Adrenal gland (tissue), 12 donors: ENCODE measurements around the gene HERC5. TPM values are rescaled to one million over a fixed set of nuclear protein-coding genes. Genes with fewer than 3 reads are reported as not detected.

Experiments
- DNase-seq, 7 donors: peaks; one replicate each; pipeline ENCODE4 v3.0.0-alpha.2; 2019 to 2020
- H3K27ac ChIP-seq, 5 donors: fragments of 200-600 bp; sonication (generic) in 4 of 5; 1 replicate in 3 of 5; 2 replicates in 2 of 5; pipeline versions ENCODE4 v1.5.1 to v1.8.0; 2016 to 2020; ENCODE audit warnings: mild to moderate bottlenecking in 1 of 5
- H3K27me3 ChIP-seq: fragments of 200-600 bp; 2 replicates; pipeline ENCODE4 v1.8.0; 2021
- H3K36me3 ChIP-seq, 2 donors: fragments of 200-600 bp; replicated peaks in 1 of 2; 1 replicate in 1 of 2; 2 replicates in 1 of 2; pipeline versions ENCODE4 v1.5.1 to v1.8.0; 2018 to 2022
- H3K4me1 ChIP-seq, 2 donors: fragments of 200-600 bp; replicated peaks in 1 of 2; 1 replicate in 1 of 2; 2 replicates in 1 of 2; pipeline versions ENCODE4 v1.5.1 to v1.8.0; 2018 to 2021
- H3K4me3 ChIP-seq, 4 donors: fragments of 200-600 bp; sonication (generic) in 3 of 4; one replicate each; pipeline ENCODE4 v1.5.1; 2016 to 2018
- H3K9me3 ChIP-seq, 3 donors: fragments of 200-600 bp; sonication (generic) in 1 of 3; replicated peaks in 1 of 3; 1 replicate in 2 of 3; 2 replicates in 1 of 3; pipeline versions ENCODE4 v1.5.1 to v1.8.0; 2016 to 2021
- CTCF ChIP-seq, 6 experiments: fragments of 450-650 bp in 4 of 6; fragments of 200-600 bp in 2 of 6; sonication (generic) in 1 of 6; IDR thresholded peaks; 1 replicate in 5 of 6; 2 replicates in 1 of 6; pipeline versions ENCODE4 v1.5.1 to v1.8.0; 2016 to 2021; ENCODE audit warnings: antibody characterized with exemption in 6 of 6, mild to moderate bottlenecking in 2 of 6, moderate library complexity in 1 of 6
- POLR2A ChIP-seq, 2 donors: fragments of 450-650 bp; IDR thresholded peaks; one replicate each; pipeline ENCODE4 v1.6.1; 2017; ENCODE audit warnings: antibody characterized with exemption in 2 of 2, mild to moderate bottlenecking in 2 of 2, moderate library complexity in 1 of 2
- WGBS, 4 donors: extraction: QIAGEN DNeasy Blood & Tissue Kit in 2 of 4; methylation state at CpG; one replicate each; pipeline versions ENCODE4 v1.1.5 to v1.1.7; 2013 to 2017; 5-methylcytosine and 5-hydroxymethylcytosine counted together
- intact Hi-C, 2 donors: fragments of 100-400 bp; cut with DNase I; formaldehyde crosslinking; loops; one replicate each; pipeline versions ENCODE4 v1.14.1 to v1.15.0; 2022 to 2023
- polyA plus RNA-seq, 3 donors: library from polyadenylated mRNA; stranded (reverse); fragments of 200-250 nt in 2 of 3; fragments of 350-450 nt in 1 of 3; fragmentation: Illumina TruSeq in 1 of 3; extraction: RNeasy Lipid Tissue Mini Kit (QIAGEN cat#74804) in 1 of 3; gene quantifications; one replicate each; pipeline ENCODE4 v1.2.3, GENCODE V29; 2013 to 2014
- total RNA-seq, 9 donors: library from RNA; depleted of rRNA in 4 of 9; stranded (reverse); fragments of >200 nt in 4 of 9; fragments of 120-200 nt in 1 of 9; fragmentation: NEBNext Ultra II Directional in 1 of 9; extraction: Animal tissue kit (Norgen Biotek cat#: 25700) in 1 of 9; gene quantifications; one replicate each; pipeline versions ENCODE4 v1.1.0 to v1.2.4, GENCODE V29; 2013 to 2023
- donor health status: healthy with polysubstance abuse.
- donor health status: Bipolar disorder and iron deficiency.
- donor health status: DM: yes; HTN: yes; CAD: no.
- donor health status: DM: no; HTN: no; CAD: no.
- donor health status: DM: no; HTN: no; CAD: no.
- donor health status: DM: yes; HTN: yes; CAD: no.

The HERC5 gene
- total and polyA plus RNA-seq, 12 donors, result 3.3 to 9.9 (median 6.6) TPM

GRCh38 chr4:88527787-88528186 lies 70.9 kb downstream of the HERC5 start:
- 91 to 96% (median 93%) methylated on average over 5 to 8 of the region's 8 CpGs for WGBS, 4 donors

GRCh38 chr4:88528861-88529260 lies 71.9 kb downstream of the HERC5 start:
- Histone ChIP-seq H3K27me3 (no peaks in the 10 kb centered on the region), H3K27ac (no peak overlapping the region), H3K4me3 (no peak overlapping the region), H3K36me3 (no peaks in the 10 kb centered on the region), H3K4me1 (peaks cover 16 to 21% of the 10 kb centered on the region in 2 donors), H3K9me3 (no peaks in the 10 kb centered on the region)
- 72 to 87% (median 84%) methylated on average over 3 of the region's 3 CpGs for WGBS, 4 donors
- DNase-seq, result no peak
- TF ChIP-seq POLR2A (IDR thresholded peaks at IDR 0.05), result no peak
- peak in 4 of 6 experiments; percentile 3 to 39 (median 36) for TF ChIP-seq CTCF (IDR thresholded peaks at IDR 0.05)
- intact Hi-C loops, result loop anchor here in 1 of 2 donors (5.0 kb wide), 1 partner anchor 128 kb away; no protein-coding TSS in a partner anchor

More at GRCh38 chr4:88527787-88528186, 70.9 kb downstream of the HERC5 start:
- DNase-seq, result no peak
- Histone ChIP-seq H3K27me3 (no peaks in the 10 kb centered on the region), H3K27ac (no peak overlapping the region), H3K4me3 (no peak overlapping the region), H3K4me1 (peaks cover 17 to 21% of the 10 kb centered on the region in 2 donors), H3K9me3 (no peaks in the 10 kb centered on the region), H3K36me3 (no peaks in the 10 kb centered on the region)
- TF ChIP-seq POLR2A (IDR thresholded peaks at IDR 0.05) (no peak), CTCF (IDR thresholded peaks at IDR 0.05) (no peak)
- intact Hi-C loops, result loop anchor here in 1 of 2 donors (5.0 kb wide), 1 partner anchor 130 kb away; no protein-coding TSS in a partner anchor

- Histone ChIP-seq H3K27me3 (no peaks in the 10 kb centered on the region), H3K4me1 (peaks cover 2 to 3% of the 10 kb centered on the region in 2 donors), H3K36me3 (no peaks in the 10 kb centered on the region), H3K4me3 (no peak overlapping the region), H3K27ac (no peak overlapping the region), H3K9me3 (no peaks in the 10 kb centered on the region)
- no peak for DNase-seq
- WGBS, 4 donors, result 70 to 78% (median 75%) methylated on average over 3 of the region's 3 CpGs
- TF ChIP-seq CTCF (IDR thresholded peaks at IDR 0.05) (no peak), POLR2A (IDR thresholded peaks at IDR 0.05) (no peak)
- intact Hi-C loops, result loop anchor here in 1 of 2 donors (10.0 kb wide), 1 partner anchor 123 kb away; no protein-coding TSS in a partner anchor
Observed at GRCh38 chr4:88531549-88531948, 74.6 kb downstream of the HERC5 start.

GRCh38 chr4:88533088-88533790 lies 76.3 kb downstream of the HERC5 start:
- intact Hi-C loops, result loop anchor here in 1 of 2 donors (10.0 kb wide), 1 partner anchor 122 kb away; no protein-coding TSS in a partner anchor
- H3K9me3 ChIP-seq, result no peaks in the 10 kb centered on the region
- no peaks in the 10 kb centered on the region for H3K4me1 ChIP-seq
- no peak overlapping the region for H3K27ac ChIP-seq
- DNase-seq, result no peak
- H3K27me3 ChIP-seq, result no peaks in the 10 kb centered on the region
- no peak overlapping the region for H3K4me3 ChIP-seq
- 77 to 94% (median 86%) methylated on average over 6 of the region's 6 CpGs for WGBS, 4 donors
- TF ChIP-seq POLR2A (IDR thresholded peaks at IDR 0.05) (no peak), CTCF (IDR thresholded peaks at IDR 0.05) (no peak)
- H3K36me3 ChIP-seq, result no peaks in the 10 kb centered on the region
